Fibroblast of gingiva (primary cell): Measurements from ENCODE around the gene DHRS7C.

Source experiments
- DNase-seq: peaks from one replicate; pipeline ENCODE4 v3.0.0-alpha.2; 2011; ENCODE audit warnings: low read depth

The DHRS7C gene

GRCh38 chr17:9765322-9765721 lies 26.1 kb downstream of the DHRS7C start:
- DNase-seq = no peak

DNA sequence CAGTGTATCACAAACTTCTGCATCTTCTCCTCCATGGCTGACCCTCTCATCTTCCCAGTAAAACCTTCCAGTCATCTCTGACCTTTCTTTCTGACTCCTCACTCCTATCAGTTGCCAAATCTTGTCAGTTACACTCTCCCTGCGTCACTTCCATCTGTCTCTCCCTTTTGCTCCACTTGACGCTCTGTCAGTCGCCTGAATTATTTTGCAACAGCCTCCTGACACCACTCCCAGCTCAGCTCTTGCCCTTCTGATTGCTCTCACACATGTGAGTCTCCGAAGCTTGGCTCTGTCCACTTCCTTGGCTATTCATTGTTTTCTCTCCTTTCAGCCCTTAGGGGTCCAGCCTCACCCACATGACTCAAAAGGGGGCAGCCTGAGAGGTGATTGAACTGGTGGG lies 27.7 kb downstream of the DHRS7C start:
- DNase-seq = no peak

GRCh38 chr17:9760266-9760665 lies 31.1 kb downstream of the DHRS7C start:
- DNase-seq = no peak

GRCh38 chr17:9755083-9755482 lies 36.3 kb downstream of the DHRS7C start:
- no peak for DNase-seq

DNA sequence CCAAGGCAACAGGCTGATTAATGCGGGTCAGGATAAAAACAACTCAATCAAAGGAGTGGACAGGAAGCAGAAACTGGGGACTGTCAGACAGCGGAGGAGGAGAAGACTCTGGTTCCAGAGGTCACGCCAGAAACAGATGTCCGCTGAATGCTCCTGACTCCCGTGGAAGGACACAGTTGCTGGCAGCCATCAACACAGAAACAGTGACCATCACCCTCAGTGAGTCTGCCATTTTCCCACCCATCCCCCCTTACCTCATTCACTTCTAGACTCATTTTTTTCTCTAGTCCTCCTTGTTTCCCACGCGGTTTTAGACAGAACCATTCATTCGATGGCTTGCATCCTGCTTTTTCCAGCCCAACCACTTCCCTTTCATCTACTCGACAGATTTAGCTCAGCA lies 40.9 kb downstream of the DHRS7C start:
- no peak for DNase-seq

GRCh38 chr17:9729735-9730420 lies 61.5 kb downstream of the DHRS7C start:
- no peak for DNase-seq

- DNase-seq = peak; percentile 6
These were observed 62.2 kb downstream of the DHRS7C start for GRCh38 chr17:9729034-9729650.

DNA sequence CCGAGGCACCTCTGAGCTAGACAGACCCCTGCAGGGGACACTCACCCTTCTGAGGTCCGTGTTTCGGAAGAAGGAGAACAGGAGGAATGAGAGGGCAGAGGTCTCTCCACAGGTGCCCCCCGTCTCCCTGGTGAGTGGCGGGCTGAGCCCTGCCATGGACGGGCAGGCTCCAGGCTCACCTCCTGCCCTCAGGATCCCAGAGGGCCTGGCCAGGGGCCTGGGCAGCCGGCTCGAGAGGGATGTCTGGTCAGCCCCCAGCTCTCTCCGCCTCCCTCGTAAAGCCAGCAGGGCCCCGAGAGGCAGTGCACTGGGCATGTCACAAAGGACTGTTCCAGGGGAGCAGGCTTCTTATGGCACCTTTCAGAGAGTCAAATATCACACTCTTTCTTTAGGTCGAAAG lies 62.8 kb downstream of the DHRS7C start:
- DNase-seq = no peak

DNA sequence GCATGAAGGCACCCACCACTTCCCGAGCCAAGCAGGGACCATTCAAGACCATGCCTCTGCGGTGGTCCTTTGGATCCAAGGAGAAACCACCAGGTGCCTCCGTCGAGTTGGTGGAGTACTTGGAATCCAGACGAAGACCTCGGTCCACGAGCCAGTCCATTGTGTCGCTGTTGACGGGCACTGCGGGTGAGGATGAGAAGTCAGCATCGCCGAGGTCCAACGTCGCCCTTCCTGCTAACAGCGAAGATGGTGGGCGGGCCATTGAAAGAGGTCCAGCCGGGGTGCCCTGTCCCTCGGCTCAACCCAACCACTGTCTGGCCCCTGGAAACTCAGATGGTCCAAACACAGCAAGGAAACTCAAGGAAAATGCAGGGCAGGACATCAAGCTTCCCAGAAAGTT lies 63.4 kb downstream of the DHRS7C start:
- DNase-seq = no peak

- DNase-seq = no peak
These were observed 65.1 kb downstream of the DHRS7C start for GRCh38 chr17:9726291-9726690.

DNA sequence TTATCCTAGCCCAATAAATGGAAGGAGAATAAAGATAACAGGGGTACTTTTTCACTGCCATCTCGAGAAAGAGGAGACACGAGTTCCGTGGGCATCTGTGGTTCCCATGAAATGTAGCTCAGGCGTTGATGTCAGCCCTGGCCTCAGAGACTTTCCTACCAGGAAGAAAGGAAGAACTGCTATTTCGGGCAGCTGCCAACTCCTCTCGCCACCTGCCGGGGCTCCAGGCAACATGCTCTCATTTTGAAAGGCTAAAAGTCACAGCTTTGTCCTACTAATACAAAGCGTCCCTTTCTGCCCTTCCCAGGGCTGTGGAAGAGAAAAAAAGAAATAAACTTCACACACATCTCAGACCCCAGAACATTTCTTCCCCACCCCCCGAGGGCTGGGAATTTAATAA lies 65.8 kb downstream of the DHRS7C start:
- no peak for DNase-seq
